CD4-positive, CD25-positive, alpha-beta regulatory T cell (primary cell): ENCODE results near the gene CYB561A3. TPM values are rescaled to one million over a fixed set of nuclear protein-coding genes. Genes with fewer than 3 reads are reported as not detected.
A peak's percentile ranks its signal among the peaks of the same experiment; 100 is the strongest.

Source experiments
- ATAC-seq, 2 donors: fragments of 150-1000 bp; cut with Tn5 transposase; one replicate each; pipeline ENCODE4 v1.10.0; 2021; ENCODE audit warnings: low read depth in 2 of 2, moderate number of reproducible peaks in 2 of 2, moderate library complexity in 1 of 2
- DNase-seq, 3 donors: peaks; one replicate each; pipeline versions ENCODE4 v3.0.0 to v3.0.0-alpha.2; 2012 to 2022; ENCODE audit warnings: mixed read lengths in 1 of 3
- H3K27ac ChIP-seq: one replicate; pipeline ENCODE4 v1.7.0; 2013; ENCODE audit warnings: mild to moderate bottlenecking, low read length; ENCODE audit not compliant: insufficient read depth, poor library complexity, severe bottlenecking
- H3K27me3 ChIP-seq: one replicate; pipeline ENCODE4 v1.7.0; 2013; ENCODE audit warnings: low read length; ENCODE audit not compliant: control insufficient read depth, insufficient read depth
- H3K36me3 ChIP-seq: one replicate; pipeline ENCODE4 v1.7.0; 2013; ENCODE audit warnings: mild to moderate bottlenecking, low read length, moderate library complexity; ENCODE audit not compliant: control insufficient read depth, insufficient read depth
- H3K4me1 ChIP-seq: 2 replicates; pipeline ENCODE4 v1.7.0; 2013; ENCODE audit warnings: mild to moderate bottlenecking, low read length; ENCODE audit not compliant: insufficient read depth, control insufficient read depth, poor library complexity, severe bottlenecking
- H3K4me3 ChIP-seq: one replicate; pipeline ENCODE4 v1.7.0; 2013; ENCODE audit warnings: low read depth, mild to moderate bottlenecking, low read length, moderate library complexity
- H3K9me3 ChIP-seq, 2 experiments: 1 replicate in 1 of 2; 2 replicates in 1 of 2; pipeline ENCODE4 v1.7.0; 2013; ENCODE audit warnings: low read length in 2 of 2, mild to moderate bottlenecking in 1 of 2, moderate library complexity in 1 of 2; ENCODE audit not compliant: control insufficient read depth in 2 of 2
- H3K27ac Mint-ChIP-seq, 3 donors: one replicate each; pipeline ENCODE4 v1.8.0; 2020 to 2022; ENCODE audit warnings: mild to moderate bottlenecking in 3 of 3, mixed read lengths in 3 of 3, moderate library complexity in 2 of 3
- H3K27me3 Mint-ChIP-seq: one replicate; pipeline ENCODE4 v1.8.0; 2022; ENCODE audit warnings: mild to moderate bottlenecking, mixed read lengths
- H3K36me3 Mint-ChIP-seq: one replicate; pipeline ENCODE4 v1.8.0; 2020; ENCODE audit warnings: mixed read lengths
- H3K4me1 Mint-ChIP-seq, 4 donors: one replicate each; pipeline ENCODE4 v1.8.0; 2020 to 2022; ENCODE audit warnings: mixed read lengths in 4 of 4, mild to moderate bottlenecking in 1 of 4
- H3K4me3 Mint-ChIP-seq, 4 donors: one replicate each; pipeline ENCODE4 v1.8.0; 2020 to 2022; ENCODE audit warnings: mild to moderate bottlenecking in 4 of 4, mixed read lengths in 4 of 4, moderate library complexity in 3 of 4
- H3K9me3 Mint-ChIP-seq, 7 donors: one replicate each; pipeline ENCODE4 v1.8.0; 2020 to 2022; ENCODE audit warnings: mixed read lengths in 7 of 7, mild to moderate bottlenecking in 3 of 7, moderate library complexity in 2 of 7
- polyA plus RNA-seq, 4 donors: library from polyadenylated mRNA; unstranded; fragments of 300-500 nt; fragmentation: Illumina TruSeq; gene quantifications; one replicate each; pipeline ENCODE4 v1.2.3, GENCODE V29; 2021
- total RNA-seq: library from RNA; stranded (reverse); gene quantifications from one replicate; pipeline ENCODE4 v1.2.3, GENCODE V29; 2022

The CYB561A3 gene
- total and polyA plus RNA-seq, 5 donors from 2014 or later: 29.5 to 70.2 (median 58.8) TPM

- Mint-ChIP-seq H3K4me3 (peak overlapping the region; percentile 89 to 98 (median 96)), H3K27ac (peak overlapping the region; percentile 97 to 98 (median 98)), H3K4me1 (peaks cover 23 to 72% (median 47%) of the 10 kb centered on the region in 4 donors), H3K27me3 (no peaks in the 10 kb centered on the region), H3K36me3 (peaks cover 19% of the 10 kb centered on the region), H3K9me3 (no peaks in the 10 kb centered on the region)
- Histone ChIP-seq H3K4me1 (peaks cover 32% of the 10 kb centered on the region), H3K4me3 (peak overlapping the region; percentile 83), H3K9me3 (no peaks in the 10 kb centered on the region), H3K27ac (peak overlapping the region; percentile 87), H3K27me3 (no peaks in the 10 kb centered on the region), H3K36me3 (peaks cover 14% of the 10 kb centered on the region)
- ATAC-seq (no peak), DNase-seq (no peak)
Observed at GRCh38 chr11:61333550-61334433, 27.9 kb downstream of the CYB561A3 start.

GRCh38 chr11:61332797-61333549 lies 28.7 kb downstream of the CYB561A3 start, which contains the start of the genes DDB1 and TKFC:
DDB1 (minus strand) TSS chr11:61333105; CDS start chr11:61332968, 137 bp downstream.
TKFC (plus strand) TSS chr11:61333228; CDS start chr11:61334729, 1,501 bp downstream.
- H3K4me1 ChIP-seq: peaks cover 32% of the 10 kb centered on the region
- H3K27me3 ChIP-seq: no peaks in the 10 kb centered on the region
- Mint-ChIP-seq H3K36me3 (peaks cover 18% of the 10 kb centered on the region), H3K4me3 (peak within 1 kb of the TSS; percentile 89 to 98 (median 96)), H3K9me3 (no peaks in the 10 kb centered on the region), H3K27ac (peak within 1 kb of the TSS; percentile 97 to 98 (median 98)), H3K27me3 (no peaks in the 10 kb centered on the region), H3K4me1 (peaks cover 27 to 77% (median 52%) of the 10 kb centered on the region in 4 donors)
- H3K9me3 ChIP-seq: no peaks in the 10 kb centered on the region
- peak; percentile 96 to 98 (median 98) for DNase-seq
- peak within 1 kb of the TSS; percentile 85 for H3K4me3 ChIP-seq
- H3K27ac ChIP-seq: peak within 1 kb of the TSS; percentile 87
- peak; percentile 93 to 95 for ATAC-seq
- peaks cover 20% of the 10 kb centered on the region for H3K36me3 ChIP-seq

- H3K27me3 ChIP-seq: no peaks in the 10 kb centered on the region
- H3K9me3 Mint-ChIP-seq: no peaks in the 10 kb centered on the region
- peaks cover 26% of the 10 kb centered on the region for H3K36me3 ChIP-seq
- H3K27ac ChIP-seq: peak overlapping the region; percentile 87
- H3K9me3 ChIP-seq: no peaks in the 10 kb centered on the region
- H3K36me3 Mint-ChIP-seq: peaks cover 25% of the 10 kb centered on the region
- peak overlapping the region; percentile 85 for H3K4me3 ChIP-seq
- ATAC-seq (no peak), DNase-seq (peak; percentile 3 to 15 (median 7))
- peaks cover 33 to 81% (median 57%) of the 10 kb centered on the region in 4 donors for H3K4me1 Mint-ChIP-seq
- H3K27ac Mint-ChIP-seq: peak overlapping the region; percentile 95 to 98 (median 97)
- peak overlapping the region; percentile 89 to 98 (median 96) for H3K4me3 Mint-ChIP-seq
- peaks cover 32% of the 10 kb centered on the region for H3K4me1 ChIP-seq
- no peaks in the 10 kb centered on the region for H3K27me3 Mint-ChIP-seq
Observed at GRCh38 chr11:61332281-61332796, 29.3 kb downstream of the CYB561A3 start.

- H3K4me3 Mint-ChIP-seq: peak overlapping the region; percentile 89 to 98 (median 96)
- H3K27ac Mint-ChIP-seq: peak overlapping the region; percentile 45 to 98 (median 97)
- H3K9me3 Mint-ChIP-seq: no peaks in the 10 kb centered on the region
- H3K4me1 Mint-ChIP-seq: peaks cover 33 to 78% (median 57%) of the 10 kb centered on the region in 4 donors
- Histone ChIP-seq H3K4me3 (peak overlapping the region; percentile 85), H3K27ac (peak overlapping the region; percentile 15), H3K4me1 (peaks cover 32% of the 10 kb centered on the region), H3K9me3 (no peaks in the 10 kb centered on the region), H3K36me3 (peaks cover 33% of the 10 kb centered on the region), H3K27me3 (no peaks in the 10 kb centered on the region)
- no peaks in the 10 kb centered on the region for H3K27me3 Mint-ChIP-seq
- ATAC-seq (no peak), DNase-seq (no peak)
- H3K36me3 Mint-ChIP-seq: peaks cover 25% of the 10 kb centered on the region
Observed at GRCh38 chr11:61331651-61332050, 30.0 kb downstream of the CYB561A3 start.

- peaks cover 51% of the 10 kb centered on the region for H3K36me3 ChIP-seq
- no peaks in the 10 kb centered on the region for H3K27me3 ChIP-seq
- H3K4me3 Mint-ChIP-seq: peak overlapping the region in 3 of 4 donors; percentile 22 to 64 (median 22)
- H3K9me3 Mint-ChIP-seq: no peaks in the 10 kb centered on the region
- no peak for ATAC-seq
- no peaks in the 10 kb centered on the region for H3K27me3 Mint-ChIP-seq
- no peak for DNase-seq
- no peaks in the 10 kb centered on the region for H3K9me3 ChIP-seq
- H3K27ac ChIP-seq: no peak overlapping the region
- peaks cover 33 to 67% (median 52%) of the 10 kb centered on the region in 4 donors for H3K4me1 Mint-ChIP-seq
- peaks cover 33% of the 10 kb centered on the region for H3K36me3 Mint-ChIP-seq
- peak overlapping the region in 1 of 3 donors; percentile 69 for H3K27ac Mint-ChIP-seq
- peaks cover 28% of the 10 kb centered on the region for H3K4me1 ChIP-seq
- H3K4me3 ChIP-seq: no peak overlapping the region
Observed at GRCh38 chr11:61329871-61330270, 31.8 kb downstream of the CYB561A3 start.

GRCh38 chr11:61328351-61328750 lies 33.3 kb downstream of the CYB561A3 start:
- no peak overlapping the region for H3K4me3 ChIP-seq
- H3K27me3 ChIP-seq: no peaks in the 10 kb centered on the region
- Mint-ChIP-seq H3K9me3 (no peaks in the 10 kb centered on the region), H3K36me3 (peaks cover 41% of the 10 kb centered on the region), H3K27ac (peak overlapping the region in 1 of 3 donors; percentile 67), H3K4me1 (peaks cover 33 to 56% (median 46%) of the 10 kb centered on the region in 4 donors), H3K4me3 (peak overlapping the region in 1 of 4 donors; percentile 27), H3K27me3 (no peaks in the 10 kb centered on the region)
- peaks cover 65% of the 10 kb centered on the region for H3K36me3 ChIP-seq
- no peaks in the 10 kb centered on the region for H3K9me3 ChIP-seq
- ATAC-seq (no peak), DNase-seq (no peak)
- no peak overlapping the region for H3K27ac ChIP-seq
- peaks cover 22% of the 10 kb centered on the region for H3K4me1 ChIP-seq

GRCh38 chr11:61327669-61328071 lies 34.0 kb downstream of the CYB561A3 start:
- Histone ChIP-seq H3K27me3 (no peaks in the 10 kb centered on the region), H3K36me3 (peaks cover 72% of the 10 kb centered on the region), H3K4me3 (no peak overlapping the region), H3K4me1 (peaks cover 18% of the 10 kb centered on the region), H3K27ac (no peak overlapping the region), H3K9me3 (no peaks in the 10 kb centered on the region)
- ATAC-seq: no peak
- no peak for DNase-seq
- Mint-ChIP-seq H3K9me3 (no peaks in the 10 kb centered on the region), H3K4me3 (no peak overlapping the region), H3K27ac (peak overlapping the region in 2 of 3 donors; percentile 53 to 67), H3K27me3 (no peaks in the 10 kb centered on the region), H3K4me1 (peaks cover 33 to 51% (median 42%) of the 10 kb centered on the region in 4 donors), H3K36me3 (peaks cover 48% of the 10 kb centered on the region)
